Motor neuron (in vitro differentiated cells): ENCODE measurements around the gene XRCC4. TPM values are rescaled to one million over a fixed set of nuclear protein-coding genes. Genes with fewer than 3 reads are reported as not detected.

Source experiments
- ATAC-seq, 8 experiments: fragments of 200-7000 bp; cut with Tn5 transposase; replicated peaks in 6 of 8; 2 replicates each; pipeline ENCODE4 v1.8.0; 2021; ENCODE audit warnings: mild to moderate bottlenecking in 8 of 8, moderate library complexity in 8 of 8
- H3K27ac ChIP-seq, 2 donors: fragments of 250-450 bp; sonication (Bioruptor Pico); 2 replicates each; pipeline ENCODE4 v1.9.0; 2021; ENCODE audit warnings: antibody characterized with exemption in 2 of 2, mild to moderate bottlenecking in 2 of 2, moderate library complexity in 1 of 2
- H3K4me1 ChIP-seq, 2 donors: fragments of 250-450 bp; sonication (Bioruptor Pico); replicated peaks in 1 of 2; 2 replicates each; pipeline ENCODE4 v1.6.1; 2021; ENCODE audit warnings: antibody characterized with exemption in 2 of 2, mild to moderate bottlenecking in 2 of 2, moderate library complexity in 1 of 2
- H3K4me3 ChIP-seq, 5 donors: fragments of 250-450 bp; sonication (Bioruptor Pico); 2 replicates each; pipeline ENCODE4 v1.9.0; 2021; ENCODE audit warnings: antibody characterized with exemption in 5 of 5, mild to moderate bottlenecking in 5 of 5, moderate library complexity in 4 of 5
- WGBS, 10 experiments: fragments of 450-650 bp; shearing (Covaris generic); methylation state at CpG; one replicate each; pipeline ENCODE4 v1.0.0; 2022; 5-methylcytosine and 5-hydroxymethylcytosine counted together
- in situ Hi-C, 9 experiments: fragments of 400-800 bp; cut with MboI; loops; one replicate each; pipeline ENCODE4 v1.15.0; 2021; ENCODE audit warnings: low sequenced_read_pairs in 9 of 9, low pct_unique_long_range_greater_than_20kb in 2 of 9; ENCODE audit not compliant: unreplicated experiment in 9 of 9
- total RNA-seq, 8 experiments: library from RNA; unstranded; fragments of 300-600 nt; gene quantifications; 2 replicates each; pipeline versions ENCODE4 v1.2.3 to v1.2.4, GENCODE V29; 2022

XRCC4 gene
- total RNA-seq, 8 experiments from 2014 or later: 8.4 to 16.8 (median 11.8) TPM

DNA sequence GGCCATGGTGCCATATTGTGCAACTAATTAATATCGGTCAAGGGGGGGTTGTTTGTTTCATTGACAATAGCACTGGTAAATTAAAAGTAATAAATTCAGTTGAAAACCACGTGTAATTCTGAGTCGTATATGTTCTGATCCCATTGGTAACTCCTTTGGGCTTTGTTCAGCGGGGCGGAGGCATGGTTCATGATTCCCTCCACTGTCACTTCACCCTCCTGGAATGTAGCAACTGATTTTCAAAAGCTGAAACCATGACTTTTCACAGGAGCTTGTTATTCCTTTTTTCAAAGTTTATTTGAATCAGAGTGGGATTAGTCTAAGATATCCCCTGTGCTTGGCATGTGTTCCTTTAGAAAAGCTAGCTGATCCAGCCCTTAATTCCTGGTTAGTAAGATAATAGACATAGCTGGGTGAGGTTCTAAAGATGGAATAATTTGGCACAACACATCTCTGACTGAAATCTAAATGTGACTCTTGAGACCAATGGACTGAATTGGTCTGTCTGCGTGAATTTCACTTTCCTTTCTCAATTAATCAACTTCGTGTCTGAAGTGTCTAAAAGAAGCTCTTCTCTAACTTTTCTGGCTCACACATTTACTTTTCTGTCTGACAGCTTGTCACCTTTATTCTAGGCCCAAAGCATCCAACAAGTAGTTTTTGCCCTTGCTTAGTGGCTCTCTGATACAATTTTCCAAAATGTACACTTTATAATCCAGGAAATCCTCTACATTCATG, 208.5 kb downstream of the XRCC4 start:
- ATAC-seq: no peak
- no peak overlapping the region for H3K4me3 ChIP-seq
- H3K27ac ChIP-seq: no peak overlapping the region
- no peaks in the 10 kb centered on the region for H3K4me1 ChIP-seq
- 57 to 100% (median 89%) methylated on average over 2 to 7 of the region's 7 CpGs for WGBS, 10 experiments
- in situ Hi-C loops: no loop called here

DNA sequence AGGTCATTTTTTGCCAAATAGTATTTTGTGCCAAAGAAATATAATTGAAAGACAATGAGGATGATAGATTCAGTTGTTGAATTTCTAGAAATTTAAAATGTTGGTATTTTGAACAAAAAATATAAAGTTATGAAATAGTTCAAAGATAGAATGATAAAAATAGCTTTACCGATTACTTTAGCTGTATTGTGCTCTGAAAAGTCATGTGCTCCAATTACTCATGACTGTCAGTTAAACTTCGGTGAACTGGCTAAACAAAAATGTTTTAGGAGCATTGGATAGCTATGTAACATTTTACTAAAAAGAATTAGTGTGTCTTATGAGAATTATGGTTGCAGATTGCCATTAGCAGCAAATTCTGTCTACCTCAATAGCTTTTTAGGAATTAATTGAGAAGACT, 216.9 kb downstream of the XRCC4 start:
- 14 to 100% (median 96%) methylated on average over 1 to 2 of the region's 2 CpGs; no CpG with 5 or more reads in 1 of the 10 experiments for WGBS, 10 experiments
- H3K4me1 ChIP-seq: no peaks in the 10 kb centered on the region
- in situ Hi-C loops: no loop called here
- no peak overlapping the region for H3K4me3 ChIP-seq
- no peak for ATAC-seq
- H3K27ac ChIP-seq: no peak overlapping the region

DNA sequence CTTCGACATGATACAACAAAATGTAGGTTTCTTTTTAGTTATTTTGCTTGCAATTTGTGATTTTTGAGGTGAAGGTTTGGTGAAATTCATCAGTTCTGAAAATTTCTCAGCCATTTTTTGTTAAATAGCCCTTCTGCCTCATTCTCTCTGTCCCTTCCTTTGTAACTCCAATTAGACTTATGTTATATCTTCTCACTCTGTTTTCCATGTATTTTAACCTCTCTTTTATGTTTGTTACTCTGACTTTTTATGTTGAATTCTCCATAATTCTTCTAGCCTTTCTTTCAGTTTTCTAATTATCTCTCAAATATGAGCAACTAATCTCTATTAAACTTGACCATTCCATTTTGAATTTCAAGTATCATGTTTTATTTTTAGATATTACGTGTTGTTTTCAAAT, 222.0 kb downstream of the XRCC4 start:
- Histone ChIP-seq H3K4me1 (no peaks in the 10 kb centered on the region), H3K4me3 (no peak overlapping the region), H3K27ac (no peak overlapping the region)
- no peak for ATAC-seq
- in situ Hi-C loops: no loop called here
- WGBS, 10 experiments: 78 to 100% (median 91%) methylated on average over 1 to 2 of the region's 2 CpGs

DNA sequence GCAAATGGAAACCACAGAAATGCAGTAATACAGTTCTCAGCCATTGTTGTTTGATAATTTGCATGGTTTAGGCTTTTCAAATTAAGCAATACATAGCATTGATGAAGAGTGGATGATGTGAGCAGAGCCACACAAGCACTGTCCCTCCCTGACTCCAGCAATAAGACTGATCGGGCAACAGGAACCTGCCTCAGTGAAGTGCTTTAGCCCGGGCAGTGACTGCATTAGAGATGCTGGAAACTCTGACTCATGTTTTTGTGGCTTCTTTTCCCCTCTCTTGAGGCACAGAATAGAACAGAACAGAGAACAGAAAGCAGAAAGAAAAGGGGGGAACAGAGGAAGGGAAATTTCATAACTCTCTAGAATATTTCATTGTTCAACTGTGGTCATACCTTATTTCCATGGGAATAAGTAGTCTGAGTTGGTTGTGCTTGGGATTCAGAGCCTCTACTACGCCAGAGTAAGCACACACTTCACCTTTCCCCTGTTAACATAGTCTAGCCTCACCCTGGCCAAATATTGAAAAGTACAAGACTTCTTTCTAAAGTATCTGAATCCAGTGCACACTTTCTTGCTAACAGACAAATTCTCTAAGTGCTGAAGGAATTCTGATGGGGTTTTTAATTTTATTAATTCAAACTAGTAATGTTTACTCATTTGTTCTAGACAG, 229.4 kb downstream of the XRCC4 start:
- 0 to 69% (median 40%) methylated on average over 1 to 3 of the region's 3 CpGs; no CpG with 5 or more reads in 4 of the 10 experiments for WGBS, 10 experiments
- ATAC-seq: peak in 5 of 8 experiments; percentile 33 to 99 (median 67)
- Histone ChIP-seq H3K4me1 (no peaks in the 10 kb centered on the region), H3K4me3 (no peak overlapping the region), H3K27ac (no peak overlapping the region)
- in situ Hi-C loops: no loop called here

DNA sequence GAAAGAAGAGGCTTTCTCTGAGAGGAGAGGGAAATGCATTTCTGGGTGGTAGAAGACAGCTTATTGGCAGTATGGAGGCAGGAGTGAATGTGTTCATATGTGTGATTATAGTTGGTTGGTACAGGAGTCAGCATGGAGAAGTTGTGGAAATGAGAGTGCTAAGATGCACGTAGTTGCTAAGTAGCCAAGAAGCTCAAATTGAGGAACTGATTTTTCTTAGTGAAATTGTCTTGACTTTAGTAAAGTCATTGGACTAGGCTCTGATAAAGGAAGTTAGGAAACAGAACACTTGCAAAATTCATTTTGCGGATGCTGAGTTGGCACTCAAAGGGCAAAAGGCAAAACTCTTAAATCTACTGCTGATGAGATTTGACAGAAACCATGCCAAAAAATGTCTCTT, 235.3 kb downstream of the XRCC4 start:
- ATAC-seq: no peak
- 80 to 100% (median 92%) methylated on average over 2 of the region's 2 CpGs for WGBS, 10 experiments
- Histone ChIP-seq H3K27ac (no peak overlapping the region), H3K4me1 (no peaks in the 10 kb centered on the region), H3K4me3 (no peak overlapping the region)
- in situ Hi-C loops: no loop called here

DNA sequence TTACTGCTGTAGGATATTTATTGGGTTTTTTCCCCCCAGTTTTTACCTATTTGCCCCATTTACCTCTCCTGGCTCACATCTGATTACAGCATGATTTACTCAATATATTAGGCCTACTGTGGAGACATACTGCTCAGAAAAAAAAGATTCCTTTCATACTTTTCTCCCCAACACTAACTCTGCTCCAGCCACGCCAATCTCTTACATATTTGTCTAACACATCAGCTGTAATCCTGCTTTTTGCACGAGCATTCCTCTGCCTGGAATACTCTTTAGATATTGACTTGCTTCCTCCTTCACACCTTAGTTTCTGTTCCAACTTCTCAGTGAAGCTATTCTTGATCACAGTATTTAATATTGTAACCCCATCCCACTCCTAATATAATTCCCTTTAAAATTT, 236.1 kb downstream of the XRCC4 start:
- Histone ChIP-seq H3K27ac (no peak overlapping the region), H3K4me3 (no peak overlapping the region), H3K4me1 (no peaks in the 10 kb centered on the region)
- in situ Hi-C loops: no loop called here
- no peak for ATAC-seq
- WGBS, 10 experiments: 50 to 92% (median 82%) methylated on average over 1 to 2 of the region's 2 CpGs; no CpG with 5 or more reads in 4 of the 10 experiments

DNA sequence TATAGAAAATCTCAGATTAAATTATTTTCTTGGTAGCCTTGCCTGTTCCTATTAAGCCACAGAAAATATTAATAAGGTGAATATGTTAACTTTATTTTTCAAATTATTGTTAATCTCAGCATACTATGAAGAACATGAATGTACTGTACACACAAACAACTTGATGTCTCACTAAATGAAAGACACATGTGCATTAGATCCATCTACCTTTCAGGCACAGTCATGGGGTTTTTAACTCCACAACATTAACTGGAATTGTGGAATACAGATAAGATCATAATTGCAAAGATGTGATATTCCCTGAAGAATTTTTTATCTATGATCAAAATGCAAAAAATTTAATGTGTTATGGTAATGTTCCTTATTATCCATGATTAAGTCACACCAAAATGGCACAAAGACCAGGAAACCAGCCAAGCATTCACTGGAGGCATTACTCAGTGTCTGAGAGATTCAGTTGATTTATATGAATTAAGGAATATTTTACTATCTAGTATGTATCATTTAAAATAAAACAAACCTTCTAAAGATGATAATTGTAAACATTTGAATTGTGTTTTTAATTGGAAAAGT, 244.2 kb downstream of the XRCC4 start:
- Histone ChIP-seq H3K27ac (no peak overlapping the region), H3K4me1 (no peaks in the 10 kb centered on the region), H3K4me3 (no peak overlapping the region)
- ATAC-seq: peak in 3 of 8 experiments; percentile 49 to 76 (median 53)
- in situ Hi-C loops: no loop called here

DNA sequence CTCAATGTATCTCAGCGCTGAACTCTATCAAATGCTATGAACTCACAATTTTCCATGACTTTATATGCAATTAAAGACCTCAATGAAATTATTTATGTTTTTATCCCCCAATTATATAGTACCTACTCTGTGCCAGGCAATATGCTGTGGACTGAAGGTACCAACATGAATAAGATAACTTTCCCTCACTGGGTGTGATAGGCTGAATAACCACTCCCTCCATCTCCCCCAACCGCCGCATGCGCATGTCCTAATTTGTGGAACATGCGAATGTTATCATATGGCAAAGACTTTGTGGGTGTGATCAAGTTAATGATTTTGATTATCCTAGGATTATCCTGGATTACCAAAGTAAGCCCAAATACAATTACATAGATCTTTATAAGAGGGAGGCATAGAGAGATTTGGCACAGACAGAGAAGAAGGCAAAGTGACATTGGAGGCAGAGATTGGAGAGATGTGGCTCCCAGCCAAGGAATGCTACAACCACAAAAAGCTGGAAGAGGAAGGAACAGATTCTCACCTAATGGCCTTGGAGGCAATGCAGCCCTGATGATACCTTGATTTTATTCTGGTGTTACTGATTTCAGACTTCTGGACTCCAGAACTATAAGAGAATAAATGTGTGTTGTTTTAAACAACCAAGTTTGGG, 245.1 kb downstream of the XRCC4 start:
- Histone ChIP-seq H3K4me3 (no peak overlapping the region), H3K4me1 (no peaks in the 10 kb centered on the region), H3K27ac (no peak overlapping the region)
- peak in 3 of 8 experiments; percentile 44 to 65 (median 60) for ATAC-seq
- WGBS, 10 experiments: 24 to 100% (median 94%) methylated on average over 1 to 5 of the region's 5 CpGs; no CpG with 5 or more reads in 1 of the 10 experiments
- in situ Hi-C loops: no loop called here

DNA sequence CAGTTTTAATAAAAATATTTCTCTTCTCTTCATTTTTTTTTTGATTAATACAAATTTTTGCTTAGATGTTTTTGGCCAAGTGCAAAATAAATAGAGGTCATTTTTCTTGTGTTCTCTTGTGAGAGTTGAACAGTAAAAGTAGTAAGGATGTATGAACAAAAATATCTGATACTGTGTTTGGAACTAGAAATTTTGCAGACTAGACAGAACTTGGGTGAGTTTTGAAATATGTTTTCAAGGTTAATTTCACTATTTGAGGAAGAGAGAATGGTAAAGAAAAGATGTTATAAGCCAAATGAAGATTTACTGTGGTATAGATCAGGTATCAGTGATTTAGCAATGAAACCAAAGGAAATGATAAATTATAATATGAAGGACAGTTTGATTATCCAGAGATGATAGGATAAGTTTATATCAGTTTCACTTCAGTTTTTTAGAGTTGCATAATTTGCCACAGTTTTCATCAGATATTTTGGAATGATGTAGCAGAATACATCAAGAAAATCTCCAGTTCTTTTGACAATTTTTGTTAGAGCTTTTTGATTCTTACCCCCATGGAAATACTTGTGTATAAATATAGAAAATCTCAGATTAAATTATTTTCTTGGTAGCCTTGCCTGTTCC, 246.3 kb downstream of the XRCC4 start:
- no peak overlapping the region for H3K27ac ChIP-seq
- no peaks in the 10 kb centered on the region for H3K4me1 ChIP-seq
- no peak overlapping the region for H3K4me3 ChIP-seq
- no peak for ATAC-seq
- in situ Hi-C loops: no loop called here

DNA sequence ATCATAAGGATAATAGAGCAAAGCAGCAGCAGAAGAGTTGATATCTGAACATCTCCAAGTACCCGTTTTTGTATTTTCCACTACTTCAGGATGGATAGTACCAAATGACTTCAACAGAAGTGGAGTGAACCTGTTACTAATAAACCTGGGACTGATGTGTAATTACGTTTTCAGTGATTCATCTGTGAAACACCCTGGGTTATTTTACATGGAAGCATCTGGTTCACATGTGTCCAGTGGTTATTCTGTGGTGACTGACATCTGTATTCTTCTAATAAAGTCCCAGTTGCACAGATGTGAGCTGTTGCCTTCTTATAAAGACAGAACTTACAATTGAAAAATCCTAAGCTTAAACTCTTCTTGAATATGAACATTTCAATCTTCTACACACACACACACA, 254.5 kb downstream of the XRCC4 start:
- H3K4me1 ChIP-seq: no peaks in the 10 kb centered on the region
- H3K27ac ChIP-seq: no peak overlapping the region
- no peak overlapping the region for H3K4me3 ChIP-seq
- WGBS, 10 experiments: 0 to 100% (median 65%) methylated on average over 1 to 2 of the region's 2 CpGs; no CpG with 5 or more reads in 3 of the 10 experiments
- ATAC-seq: peak in 2 of 8 experiments; percentile 88 to 97
- in situ Hi-C loops: no loop called here

DNA sequence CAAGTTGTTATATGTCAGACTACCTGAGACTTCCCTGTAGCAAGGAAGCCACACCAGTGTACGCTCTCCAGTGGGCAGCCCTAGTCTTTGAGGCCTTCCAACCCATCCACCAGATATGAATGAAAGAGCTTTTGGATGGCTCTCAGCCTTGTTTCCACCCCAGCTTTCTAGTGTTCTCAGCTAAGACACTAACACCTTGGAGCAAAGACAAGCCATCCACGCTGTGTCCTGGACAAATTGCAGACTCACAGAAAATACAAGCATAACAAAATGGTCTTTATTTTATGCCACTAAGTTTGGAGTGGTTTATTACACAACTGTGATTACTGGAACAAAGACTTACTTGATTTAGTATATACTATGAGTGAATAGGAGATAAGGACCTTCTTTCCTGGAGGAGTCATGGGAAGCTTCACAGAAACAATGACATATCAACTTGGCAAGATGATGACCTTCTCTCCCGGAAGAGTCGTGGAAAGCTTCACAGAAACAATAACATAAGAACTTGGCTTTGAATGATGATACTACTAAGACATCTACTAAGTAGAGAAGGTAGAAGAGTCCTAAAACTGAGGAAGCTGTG, 260.2 kb downstream of the XRCC4 start:
- in situ Hi-C loops: no loop called here
- no peak for ATAC-seq
- Histone ChIP-seq H3K27ac (no peak overlapping the region), H3K4me3 (no peak overlapping the region), H3K4me1 (peaks cover 0 to 3% of the 10 kb centered on the region in 2 donors)
- 86 to 100% (median 99%) methylated on average over 1 to 4 of the region's 4 CpGs for WGBS, 10 experiments

DNA sequence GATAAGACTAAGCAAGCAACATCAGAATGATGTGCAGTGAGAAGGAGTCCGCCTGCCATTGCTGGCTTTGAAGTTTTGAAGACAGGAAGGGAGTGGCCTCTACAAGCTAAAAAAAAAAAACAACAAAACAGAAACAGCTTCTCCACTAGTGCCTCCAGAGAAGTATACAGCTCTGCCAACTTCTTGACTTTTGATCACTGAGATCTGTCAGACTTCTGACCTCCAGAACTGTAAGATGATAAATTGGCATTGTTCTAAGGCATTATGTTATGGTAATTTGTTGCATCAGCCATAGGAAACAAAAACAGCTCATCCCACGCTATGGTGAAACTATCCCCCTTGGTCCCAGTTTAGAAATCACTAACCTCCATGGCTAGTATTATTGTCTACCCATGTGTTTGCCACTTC, 263.2 kb downstream of the XRCC4 start:
- H3K4me1 ChIP-seq: peaks cover 3% of the 10 kb centered on the region in 2 donors
- WGBS, 10 experiments: 19 to 100% (median 80%) methylated on average over 1 to 2 of the region's 2 CpGs; no CpG with 5 or more reads in 2 of the 10 experiments
- in situ Hi-C loops: no loop called here
- no peak overlapping the region for H3K27ac ChIP-seq
- no peak overlapping the region for H3K4me3 ChIP-seq
- peak in 2 of 8 experiments; percentile 73 to 87 for ATAC-seq
